Measurements from ENCODE around the gene MPPED2. TPM values are rescaled to one million over a fixed set of nuclear protein-coding genes. Genes with fewer than 3 reads are reported as not detected.

Gene MPPED2
- total RNA-seq, 6 experiments from 2014 or later = not detected

GRCh38 chr11:30509364-30509763 is 76.8 kb downstream of the MPPED2 start:
- no peak for DNase-seq
- H3K4me1 Mint-ChIP-seq (ENCODE audit: low read depth) = no peaks in the 10 kb centered on the region
- H3K27me3 Mint-ChIP-seq (ENCODE audit: insufficient read depth) = no peaks in the 10 kb centered on the region; the same call in 1 of the 2 replicates
- H3K4me3 Mint-ChIP-seq = no peak overlapping the region
- TF ChIP-seq CTCF (IDR thresholded peaks at IDR 0.05) = no peak
- no peak overlapping the region for H3K27ac Mint-ChIP-seq
- no peaks in the 10 kb centered on the region for H3K36me3 Mint-ChIP-seq (ENCODE audit: low read depth)
- H3K9me3 Mint-ChIP-seq = peaks cover 26% of the 10 kb centered on the region

- no peak for TF ChIP-seq CTCF (IDR thresholded peaks at IDR 0.05)
- Mint-ChIP-seq H3K27me3 (ENCODE audit: insufficient read depth) (no peaks in the 10 kb centered on the region; the same call in 1 of the 2 replicates), H3K4me3 (no peak overlapping the region), H3K4me1 (ENCODE audit: low read depth) (no peaks in the 10 kb centered on the region), H3K9me3 (peaks cover 23% of the 10 kb centered on the region), H3K36me3 (ENCODE audit: low read depth) (no peaks in the 10 kb centered on the region), H3K27ac (no peak overlapping the region)
- DNase-seq = no peak
Measured at GRCh38 chr11:30508594-30508993, 77.6 kb downstream of the MPPED2 start.

GRCh38 chr11:30505603-30506002 is 80.5 kb downstream of the MPPED2 start:
- DNase-seq = no peak
- no peaks in the 10 kb centered on the region for H3K36me3 Mint-ChIP-seq (ENCODE audit: low read depth)
- peaks cover 22% of the 10 kb centered on the region for H3K9me3 Mint-ChIP-seq
- H3K27me3 Mint-ChIP-seq (ENCODE audit: insufficient read depth) = no peaks in the 10 kb centered on the region
- TF ChIP-seq CTCF (IDR thresholded peaks at IDR 0.05) = no peak
- no peak overlapping the region for H3K4me3 Mint-ChIP-seq
- no peak overlapping the region for H3K27ac Mint-ChIP-seq
- H3K4me1 Mint-ChIP-seq (ENCODE audit: low read depth) = no peaks in the 10 kb centered on the region

- Mint-ChIP-seq H3K27ac (no peak overlapping the region), H3K4me3 (no peak overlapping the region), H3K9me3 (peaks cover 23% of the 10 kb centered on the region), H3K27me3 (ENCODE audit: insufficient read depth) (no peaks in the 10 kb centered on the region), H3K36me3 (ENCODE audit: low read depth) (no peaks in the 10 kb centered on the region), H3K4me1 (ENCODE audit: low read depth) (no peaks in the 10 kb centered on the region)
- no peak for DNase-seq
- no peak for TF ChIP-seq CTCF (IDR thresholded peaks at IDR 0.05)
Measured at GRCh38 chr11:30504468-30504867, 81.7 kb downstream of the MPPED2 start.

GRCh38 chr11:30503156-30503555 is 83.0 kb downstream of the MPPED2 start:
- Mint-ChIP-seq H3K27ac (no peak overlapping the region), H3K4me1 (ENCODE audit: low read depth) (no peaks in the 10 kb centered on the region), H3K36me3 (ENCODE audit: low read depth) (no peaks in the 10 kb centered on the region), H3K4me3 (no peak overlapping the region), H3K27me3 (ENCODE audit: insufficient read depth) (no peaks in the 10 kb centered on the region), H3K9me3 (peaks cover 28% of the 10 kb centered on the region)
- no peak for TF ChIP-seq CTCF (IDR thresholded peaks at IDR 0.05)
- no peak for DNase-seq

GRCh38 chr11:30502305-30502704 is 83.8 kb downstream of the MPPED2 start:
- Mint-ChIP-seq H3K9me3 (peaks cover 36% of the 10 kb centered on the region), H3K4me1 (ENCODE audit: low read depth) (no peaks in the 10 kb centered on the region), H3K4me3 (no peak overlapping the region), H3K27me3 (ENCODE audit: insufficient read depth) (no peaks in the 10 kb centered on the region), H3K27ac (no peak overlapping the region), H3K36me3 (ENCODE audit: low read depth) (no peaks in the 10 kb centered on the region)
- TF ChIP-seq CTCF (IDR thresholded peaks at IDR 0.05) = no peak
- no peak for DNase-seq
